SK-N-SH treated with all-trans-retinoic acid at 6 μM for 48 hours (cell line): ENCODE data around the gene LAMA2.

Experiments
- ARNTL ChIP-seq: fragments of 450-650 bp; formaldehyde crosslinking; IDR thresholded peaks from 2 replicates; pipeline ENCODE4 v1.5.0; 2020; ENCODE audit warnings: low read depth, mild to moderate bottlenecking, moderate library complexity, borderline replicate concordance
- CSDC2 ChIP-seq: fragments of 250-450 bp; sonication (Bioruptor Pico); IDR thresholded peaks from 2 replicates; pipeline ENCODE4 v1.5.0; 2020; ENCODE audit warnings: mild to moderate bottlenecking, moderate library complexity
- ESRRG ChIP-seq: fragments of 250-450 bp; sonication (Bioruptor Pico); IDR thresholded peaks from 2 replicates; pipeline ENCODE4 v1.6.1; 2021; ENCODE audit warnings: mild to moderate bottlenecking
- ISL1 ChIP-seq: fragments of 250-450 bp; sonication (Bioruptor Pico); IDR thresholded peaks from 2 replicates; pipeline ENCODE4 v2.1.2; 2022; ENCODE audit warnings: mild to moderate bottlenecking, moderate library complexity
- OSR1 ChIP-seq: fragments of 250-450 bp; sonication (Bioruptor Pico); IDR thresholded peaks from 2 replicates; pipeline ENCODE4 v1.8.0; 2022; ENCODE audit warnings: moderate library complexity, mild to moderate bottlenecking, inconsistent platforms
- RARB ChIP-seq: fragments of 250-450 bp; sonication (Bioruptor Pico); IDR thresholded peaks from 2 replicates; pipeline ENCODE4 v1.8.0; 2021; ENCODE audit warnings: mild to moderate bottlenecking, moderate library complexity
- SNAI2 ChIP-seq: fragments of 250-450 bp; sonication (Bioruptor Pico); IDR thresholded peaks from 2 replicates; pipeline ENCODE4 v1.5.0; 2020; ENCODE audit warnings: mild to moderate bottlenecking, moderate library complexity
- ZFP3 ChIP-seq: fragments of 250-450 bp; sonication (Bioruptor Pico); IDR thresholded peaks from 2 replicates; pipeline ENCODE4 v1.5.0; 2020; ENCODE audit warnings: mild to moderate bottlenecking, moderate library complexity
- ZNF565 ChIP-seq: fragments of 450-650 bp; formaldehyde crosslinking; conservative IDR thresholded peaks from 2 replicates; pipeline ENCODE4 v1.5.0; 2020; ENCODE audit warnings: low read depth, mild to moderate bottlenecking, moderate library complexity
- ZNF8 ChIP-seq: fragments of 450-650 bp; formaldehyde crosslinking; IDR thresholded peaks from 2 replicates; pipeline ENCODE4 v1.5.0; 2020; ENCODE audit warnings: mild to moderate bottlenecking, moderate library complexity
- TF ChIP-seq, protein P1 (sequence below): fragments of 250-450 bp; sonication (Bioruptor Pico); IDR thresholded peaks from 2 replicates; pipeline ENCODE4 v1.8.0; 2020; ENCODE audit warnings: mild to moderate bottlenecking, moderate library complexity, borderline replicate concordance
- TF ChIP-seq, protein P2 (sequence below): fragments of 250-450 bp; sonication (Bioruptor Pico); IDR thresholded peaks from 2 replicates; pipeline ENCODE4 v1.5.1; 2020; ENCODE audit warnings: low read depth, mild to moderate bottlenecking, moderate library complexity

DNA sequence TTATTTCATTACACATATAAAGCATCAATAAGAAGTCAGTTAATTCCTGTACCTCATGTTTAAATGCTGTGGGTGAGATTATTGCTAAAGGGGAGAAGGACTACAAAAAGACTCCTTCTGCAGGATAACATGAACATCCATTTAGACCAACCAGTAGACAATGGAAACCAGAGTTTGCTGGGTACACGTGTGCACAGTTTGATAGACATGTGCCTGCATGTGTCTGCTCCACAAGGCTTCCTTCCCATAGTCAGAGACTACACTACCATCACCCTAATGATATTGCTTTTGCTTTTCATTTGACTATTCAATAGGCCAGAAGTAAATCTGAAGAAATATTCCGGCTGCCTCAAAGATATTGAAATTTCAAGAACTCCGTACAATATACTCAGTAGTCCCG is 595.4 kb downstream of the LAMA2 start:
- TF ChIP-seq ZFP3 (CRISPR knock-in tag) (no peak), OSR1 (CRISPR knock-in tag) (no peak), SNAI2 (CRISPR knock-in tag) (no peak), ZNF8 (CRISPR knock-in tag) (no peak), ARNTL (CRISPR knock-in tag) (no peak), ESRRG (CRISPR knock-in tag) (no peak), ZNF565 (no peak), RARB (no peak), CSDC2 (CRISPR knock-in tag) (no peak), ISL1 (CRISPR knock-in tag) (no peak)
- TF ChIP-seq, protein P1, sequence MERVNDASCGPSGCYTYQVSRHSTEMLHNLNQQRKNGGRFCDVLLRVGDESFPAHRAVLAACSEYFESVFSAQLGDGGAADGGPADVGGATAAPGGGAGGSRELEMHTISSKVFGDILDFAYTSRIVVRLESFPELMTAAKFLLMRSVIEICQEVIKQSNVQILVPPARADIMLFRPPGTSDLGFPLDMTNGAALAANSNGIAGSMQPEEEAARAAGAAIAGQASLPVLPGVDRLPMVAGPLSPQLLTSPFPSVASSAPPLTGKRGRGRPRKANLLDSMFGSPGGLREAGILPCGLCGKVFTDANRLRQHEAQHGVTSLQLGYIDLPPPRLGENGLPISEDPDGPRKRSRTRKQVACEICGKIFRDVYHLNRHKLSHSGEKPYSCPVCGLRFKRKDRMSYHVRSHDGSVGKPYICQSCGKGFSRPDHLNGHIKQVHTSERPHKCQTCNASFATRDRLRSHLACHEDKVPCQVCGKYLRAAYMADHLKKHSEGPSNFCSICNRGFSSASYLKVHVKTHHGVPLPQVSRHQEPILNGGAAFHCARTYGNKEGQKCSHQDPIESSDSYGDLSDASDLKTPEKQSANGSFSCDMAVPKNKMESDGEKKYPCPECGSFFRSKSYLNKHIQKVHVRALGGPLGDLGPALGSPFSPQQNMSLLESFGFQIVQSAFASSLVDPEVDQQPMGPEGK (CRISPR knock-in tag): no peak
- TF ChIP-seq, protein P2, sequence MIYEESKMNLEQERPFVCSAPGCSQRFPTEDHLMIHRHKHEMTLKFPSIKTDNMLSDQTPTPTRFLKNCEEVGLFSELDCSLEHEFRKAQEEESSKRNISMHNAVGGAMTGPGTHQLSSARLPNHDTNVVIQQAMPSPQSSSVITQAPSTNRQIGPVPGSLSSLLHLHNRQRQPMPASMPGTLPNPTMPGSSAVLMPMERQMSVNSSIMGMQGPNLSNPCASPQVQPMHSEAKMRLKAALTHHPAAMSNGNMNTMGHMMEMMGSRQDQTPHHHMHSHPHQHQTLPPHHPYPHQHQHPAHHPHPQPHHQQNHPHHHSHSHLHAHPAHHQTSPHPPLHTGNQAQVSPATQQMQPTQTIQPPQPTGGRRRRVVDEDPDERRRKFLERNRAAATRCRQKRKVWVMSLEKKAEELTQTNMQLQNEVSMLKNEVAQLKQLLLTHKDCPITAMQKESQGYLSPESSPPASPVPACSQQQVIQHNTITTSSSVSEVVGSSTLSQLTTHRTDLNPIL: no peak
